GM03348 (cell line): Measurements from ENCODE around the gene DNM3.

Source experiments
- DNase-seq: peaks from one replicate; pipeline ENCODE4 v3.0.0; 2012; ENCODE audit warnings: low spot score

Gene DNM3

DNA sequence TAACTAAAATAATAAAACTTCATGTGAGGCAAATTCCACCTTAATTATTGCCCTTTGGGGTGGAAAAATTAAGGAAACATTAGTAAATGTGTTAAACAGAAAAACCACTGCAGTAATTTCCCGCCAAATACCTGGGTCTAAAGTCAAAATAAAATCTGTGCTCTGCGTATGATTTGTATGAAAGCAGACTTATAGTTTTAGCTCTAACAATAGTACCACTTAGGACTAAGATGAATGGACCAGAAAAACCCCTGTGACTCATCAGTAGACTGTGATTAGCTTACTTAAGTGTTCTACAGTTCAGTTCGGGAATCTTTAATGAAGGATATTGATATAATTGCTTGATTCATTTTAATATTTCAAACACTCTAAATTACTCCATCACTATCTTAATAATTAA, 555.9 kb downstream of the DNM3 start:
- DNase-seq, result no peak

DNA sequence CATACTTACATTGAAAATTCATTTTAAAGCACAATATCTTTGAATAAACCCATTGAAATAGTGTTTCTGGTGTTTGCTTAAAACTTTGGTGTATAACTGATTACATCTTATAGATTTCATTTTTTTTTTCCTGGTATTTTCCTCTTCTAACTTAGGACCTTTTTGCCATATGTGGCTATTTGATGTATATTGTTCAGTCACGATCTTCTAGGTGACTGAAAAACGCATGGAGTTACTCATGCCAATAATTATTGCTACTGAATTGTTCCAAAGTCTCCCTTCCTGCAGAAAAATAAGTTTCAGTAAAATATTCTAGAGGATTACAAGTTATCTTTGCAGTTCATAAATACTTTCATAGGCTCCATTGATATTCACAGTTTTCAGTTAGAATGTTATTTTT, 556.3 kb downstream of the DNM3 start:
- no peak for DNase-seq

DNA sequence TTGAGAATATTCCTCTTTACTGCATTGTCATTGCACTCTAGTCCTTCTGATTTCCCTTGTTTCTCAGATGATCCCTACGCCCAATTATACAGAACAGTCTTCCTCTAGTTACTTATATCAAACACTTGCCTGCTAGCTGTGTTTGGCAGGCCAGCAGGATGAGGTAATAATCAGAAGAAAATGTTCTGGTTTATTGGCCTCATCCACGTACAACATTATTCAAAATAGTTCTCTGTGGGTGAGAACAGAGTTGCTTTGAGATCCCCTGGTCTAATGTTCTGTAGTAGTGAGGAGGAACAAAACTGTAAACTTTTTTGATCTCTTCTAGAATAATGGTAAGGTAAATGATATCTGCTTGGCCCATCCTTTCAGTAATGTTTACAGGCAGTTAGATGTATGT, 556.9 kb downstream of the DNM3 start:
- no peak for DNase-seq

DNA sequence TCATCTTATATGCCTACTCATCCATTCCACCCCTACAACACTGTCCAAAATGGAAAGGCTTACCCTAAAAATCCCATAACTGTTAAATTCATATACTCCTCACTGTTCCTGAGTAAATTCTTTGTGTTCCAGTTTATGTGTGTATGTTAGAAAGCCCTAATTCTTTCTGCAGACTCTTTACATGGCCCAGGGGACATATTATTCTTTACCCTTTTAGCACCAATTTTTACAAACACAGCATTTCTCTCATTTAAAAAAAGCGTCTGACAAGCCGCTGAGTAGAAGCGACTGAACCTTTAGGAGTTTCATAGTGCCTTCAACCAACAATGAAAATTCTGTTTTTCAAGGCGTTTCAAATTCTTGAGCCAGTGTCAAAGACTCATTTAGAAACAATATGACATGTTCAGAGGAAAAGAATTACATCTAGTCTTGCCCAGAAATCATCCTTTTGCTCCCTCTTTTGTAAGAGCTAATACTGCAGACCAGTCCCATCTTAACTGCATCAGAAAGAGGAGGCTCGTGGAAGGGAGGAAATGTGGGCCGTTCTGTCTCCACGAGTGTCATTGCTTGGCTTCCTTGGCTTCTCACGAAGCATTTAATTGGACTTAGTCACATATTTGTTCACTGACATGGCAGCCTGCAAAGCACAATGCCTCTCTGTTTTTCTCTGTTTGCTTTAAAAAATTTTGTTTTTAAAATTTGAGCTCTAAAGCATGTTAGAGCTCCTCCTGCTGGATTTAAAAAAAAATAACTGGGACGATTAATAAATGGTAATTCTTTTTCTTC, 557.9 kb downstream of the DNM3 start:
- peak; percentile 81 for DNase-seq

DNA sequence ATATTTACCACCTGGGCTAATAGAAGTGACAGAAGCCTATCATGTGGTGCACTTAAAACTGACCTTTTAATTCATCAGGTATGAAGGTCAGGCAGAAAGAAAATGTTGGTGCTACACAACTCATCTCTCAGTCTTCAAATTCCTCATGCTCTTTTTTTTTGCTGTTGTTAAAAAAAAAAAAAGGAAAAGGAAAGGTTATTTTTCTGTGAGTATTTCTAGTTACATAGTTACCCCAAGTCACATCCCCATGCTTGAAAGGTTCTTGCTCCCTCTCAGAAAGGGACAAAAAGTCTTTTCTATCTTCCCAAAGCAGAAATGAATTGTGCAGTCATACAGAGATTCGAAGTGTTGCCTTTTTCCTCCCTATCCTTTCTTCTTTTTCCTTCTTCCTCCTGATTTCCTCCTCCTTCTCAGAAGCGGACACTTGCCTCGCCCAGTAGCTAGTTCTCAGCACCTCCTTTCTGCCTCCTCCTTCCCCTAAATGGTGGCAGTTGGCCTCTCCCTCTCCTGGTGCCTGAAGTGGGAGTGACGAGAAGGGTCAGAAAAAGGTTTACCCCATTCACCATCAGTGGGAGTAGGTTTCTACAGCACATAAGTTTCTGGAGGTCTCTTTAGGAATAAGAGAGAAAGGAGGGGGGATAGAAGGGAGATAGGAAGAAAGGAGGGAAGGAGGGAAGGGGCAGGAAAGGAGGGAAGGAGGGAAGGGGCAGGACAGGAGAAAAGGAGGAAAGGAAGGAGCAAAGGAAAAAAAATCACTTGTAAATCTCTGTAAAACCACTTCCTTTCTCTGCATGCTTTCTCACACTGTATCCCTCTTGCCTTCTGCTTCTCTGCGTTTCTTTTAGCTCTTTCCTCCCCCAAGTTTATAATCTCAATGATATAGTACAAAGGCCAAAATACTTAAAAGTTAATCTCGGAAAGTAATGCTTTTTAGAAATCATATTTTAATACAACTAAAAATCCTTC, 558.7 kb downstream of the DNM3 start:
- DNase-seq, result no peak

DNA sequence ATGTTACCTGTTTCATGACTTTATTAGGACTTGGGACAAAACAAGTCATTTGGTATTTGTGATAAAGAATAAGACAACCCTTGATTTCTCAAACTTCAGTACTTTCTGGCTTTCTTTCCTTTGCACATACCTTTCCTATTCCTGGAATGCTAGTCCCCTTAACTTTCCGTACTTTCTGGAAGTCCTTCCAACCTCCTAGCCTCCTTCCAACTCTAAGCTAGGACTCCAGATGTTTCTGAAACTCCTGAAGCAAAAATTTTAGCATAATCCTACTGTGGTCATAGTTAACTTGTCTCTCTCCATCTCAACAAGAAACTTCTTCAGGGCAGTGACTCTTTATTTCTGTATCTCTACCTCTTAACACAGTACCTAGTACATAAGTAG, 559.4 kb downstream of the DNM3 start:
- no peak for DNase-seq

DNA sequence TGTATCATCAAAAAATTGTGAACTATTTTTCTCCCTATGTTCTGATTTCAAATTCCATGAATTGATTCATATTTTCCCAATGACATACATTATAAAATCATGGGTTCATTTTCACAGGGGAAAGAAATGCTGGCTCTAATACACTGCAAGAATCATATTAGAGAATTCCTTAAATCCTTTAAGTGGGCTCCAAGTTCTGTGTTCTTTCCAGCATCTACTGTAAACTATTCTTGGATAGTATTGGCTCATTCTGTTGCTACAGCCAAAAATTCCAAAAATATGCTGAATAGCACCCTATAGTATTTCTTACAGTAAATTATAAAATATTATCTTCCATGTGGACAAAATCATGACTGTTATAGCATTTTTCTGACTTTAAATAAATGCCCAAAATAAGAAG, 560.2 kb downstream of the DNM3 start:
- no peak for DNase-seq

DNA sequence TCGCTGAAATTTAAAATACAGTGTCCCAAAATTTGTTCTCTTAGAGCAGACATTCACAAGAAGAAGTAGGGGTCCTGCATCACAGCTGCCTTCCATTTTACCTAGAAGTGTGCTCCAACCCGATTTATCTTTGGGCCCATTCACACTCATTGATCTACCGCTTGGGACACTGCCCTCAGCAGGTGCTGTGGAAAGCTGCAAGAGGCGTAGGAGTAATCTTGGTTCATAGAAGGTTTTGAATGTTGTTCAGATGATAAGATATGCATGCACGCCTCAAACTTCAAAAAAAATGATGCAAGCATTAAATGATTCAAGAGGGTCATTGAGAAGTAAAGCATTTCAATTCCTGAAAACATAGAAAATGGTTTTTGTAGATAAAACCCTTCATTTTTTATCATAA, 560.6 kb downstream of the DNM3 start:
- DNase-seq, result no peak

DNA sequence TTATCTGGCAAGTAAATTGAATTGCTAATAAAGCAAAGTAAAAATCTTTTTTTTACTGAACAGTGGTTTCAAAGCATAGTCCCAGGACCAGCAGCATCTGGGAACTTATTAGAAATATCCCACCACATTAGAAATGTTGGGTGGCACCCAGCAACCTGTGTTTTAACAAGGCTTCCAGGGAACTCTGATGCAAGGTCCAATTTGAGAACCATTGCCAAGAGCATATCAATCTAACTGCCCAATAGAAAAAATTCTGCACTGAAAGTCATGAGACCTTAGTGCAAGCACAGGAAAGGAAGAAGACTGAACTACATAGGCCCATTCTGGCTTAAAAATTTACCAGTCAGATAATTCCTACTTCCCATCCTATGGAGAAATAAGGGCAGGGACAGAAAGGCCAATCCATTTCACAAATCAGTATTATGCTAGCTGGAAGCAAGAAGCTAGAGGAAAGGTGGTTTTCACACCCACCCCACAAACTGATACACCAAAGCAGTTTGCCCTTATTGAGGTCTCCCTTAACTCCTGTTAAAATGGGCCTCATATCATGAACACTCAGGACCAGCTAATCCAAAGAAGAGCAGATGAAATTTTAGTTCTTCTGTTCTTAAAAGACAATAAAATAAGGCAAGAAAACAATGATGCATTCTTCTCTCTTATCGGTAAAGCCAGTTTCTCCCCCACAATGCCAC, 561.7 kb downstream of the DNM3 start:
- no peak for DNase-seq

DNA sequence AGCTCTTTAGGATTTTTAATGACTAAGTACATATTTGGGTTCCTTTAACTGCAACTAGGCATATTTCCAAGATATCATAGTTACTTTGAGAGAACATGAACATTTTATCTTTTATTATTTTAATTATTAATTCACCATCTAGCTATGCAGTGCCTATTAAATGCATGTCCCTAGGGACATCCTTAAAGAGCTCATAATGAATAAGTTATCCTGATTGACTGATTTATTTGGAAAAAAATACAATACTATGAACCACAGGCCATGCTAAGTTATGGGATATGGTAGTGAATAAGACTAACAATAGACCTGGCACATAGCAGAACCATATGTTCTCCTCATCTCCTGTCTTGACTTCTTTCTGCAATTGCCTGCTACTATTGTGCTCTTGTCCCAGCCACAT, 562.8 kb downstream of the DNM3 start:
- no peak for DNase-seq

DNA sequence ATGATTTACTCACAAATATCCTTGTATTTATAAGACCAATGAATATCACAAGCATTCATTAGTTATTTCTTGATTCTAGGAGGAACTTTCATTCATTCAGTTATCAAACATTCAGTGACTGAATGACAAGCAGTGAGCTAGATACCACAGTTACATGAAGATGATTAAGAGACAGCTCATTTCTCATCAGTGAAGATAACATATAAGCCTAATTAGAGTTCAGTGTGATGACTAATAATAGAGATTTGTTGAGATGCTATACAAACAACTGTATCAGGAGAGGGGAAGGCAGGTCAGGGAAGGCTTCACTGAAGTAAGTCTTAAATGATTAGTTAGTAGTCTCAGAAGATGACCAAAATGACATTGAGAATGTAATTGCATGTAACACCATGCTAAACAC, 564.6 kb downstream of the DNM3 start:
- no peak for DNase-seq

DNA sequence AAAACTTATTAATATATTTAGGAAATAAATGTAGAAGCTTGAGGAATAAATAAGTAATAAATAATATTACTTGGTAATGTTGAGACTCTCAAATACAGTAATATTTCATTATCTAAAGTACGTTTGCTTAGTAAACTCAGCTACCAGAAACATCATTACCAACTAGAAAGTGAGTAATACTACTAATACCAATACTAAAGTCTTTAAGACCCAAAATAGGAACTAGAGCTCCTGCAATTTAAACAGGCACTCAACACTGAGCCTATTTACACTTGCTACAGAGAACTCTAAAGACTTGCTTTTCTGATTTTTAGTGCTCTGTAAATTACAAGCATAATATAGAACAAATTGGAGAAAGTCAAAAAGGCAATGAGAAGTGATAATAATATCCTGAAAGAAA, 565.7 kb downstream of the DNM3 start:
- DNase-seq, result no peak

DNA sequence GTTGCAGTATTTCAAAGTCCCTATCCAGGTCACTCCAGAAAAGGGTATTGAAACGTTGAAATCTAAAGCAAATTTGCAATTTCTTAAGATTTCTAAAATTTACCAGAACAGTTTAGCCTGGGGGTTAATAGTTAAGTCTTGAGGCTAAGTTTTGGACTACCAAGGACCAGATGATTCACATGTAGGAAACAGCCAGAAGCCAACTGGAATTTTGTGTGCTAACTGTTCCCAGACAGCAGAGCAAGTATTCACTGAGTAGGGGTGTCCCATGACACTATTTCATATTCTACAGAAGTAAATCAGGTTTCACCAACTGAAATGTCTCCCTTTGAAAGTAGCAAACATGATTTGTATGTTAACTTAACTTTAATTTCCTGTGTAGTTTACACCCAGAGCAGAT, 567.7 kb downstream of the DNM3 start:
- DNase-seq, result peak; percentile 41

DNA sequence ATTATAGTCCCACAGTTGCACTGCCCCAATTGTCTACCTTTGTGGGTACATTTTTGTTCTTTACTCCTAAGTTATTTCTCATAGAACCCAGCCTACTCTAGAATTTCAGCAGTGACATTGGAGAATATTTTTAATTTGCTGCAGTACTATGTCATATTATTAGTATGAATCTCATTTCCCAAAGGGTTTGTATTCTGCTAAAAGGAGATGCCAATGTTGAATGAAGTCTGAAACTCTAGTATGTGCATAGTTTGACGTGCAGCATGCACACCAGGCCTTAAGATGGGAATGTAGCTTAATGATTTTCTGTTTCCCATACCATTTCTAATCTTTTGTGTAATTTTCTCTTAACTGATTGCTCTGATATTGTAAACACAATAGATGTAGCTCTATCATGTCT, 568.7 kb downstream of the DNM3 start:
- DNase-seq, result no peak

DNA sequence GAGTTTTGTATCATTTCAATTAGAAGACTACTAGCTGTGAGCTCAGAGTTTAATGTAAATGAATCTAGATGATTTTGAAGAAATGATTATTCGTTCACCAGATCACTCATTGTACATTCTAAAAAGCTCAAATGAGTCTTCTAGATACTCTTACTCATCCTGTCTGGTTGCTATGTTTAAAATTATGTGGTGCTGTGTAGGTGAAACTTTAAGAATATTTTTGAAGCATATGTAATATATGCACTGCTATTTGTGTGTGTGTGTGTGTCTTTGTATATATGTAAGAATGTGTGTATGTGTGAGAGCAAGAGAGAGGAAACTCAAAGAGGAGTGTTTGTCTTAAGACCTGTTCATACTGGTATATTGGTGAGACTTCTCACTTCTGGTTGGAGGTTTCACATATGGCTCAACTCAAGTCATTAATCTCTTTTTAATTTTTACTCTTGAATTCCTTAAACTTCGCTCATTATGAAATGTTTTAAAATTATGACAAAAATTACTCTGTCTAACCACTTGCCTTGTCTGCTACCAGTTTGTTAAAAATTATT, 570.6 kb downstream of the DNM3 start:
- DNase-seq, result no peak

DNA sequence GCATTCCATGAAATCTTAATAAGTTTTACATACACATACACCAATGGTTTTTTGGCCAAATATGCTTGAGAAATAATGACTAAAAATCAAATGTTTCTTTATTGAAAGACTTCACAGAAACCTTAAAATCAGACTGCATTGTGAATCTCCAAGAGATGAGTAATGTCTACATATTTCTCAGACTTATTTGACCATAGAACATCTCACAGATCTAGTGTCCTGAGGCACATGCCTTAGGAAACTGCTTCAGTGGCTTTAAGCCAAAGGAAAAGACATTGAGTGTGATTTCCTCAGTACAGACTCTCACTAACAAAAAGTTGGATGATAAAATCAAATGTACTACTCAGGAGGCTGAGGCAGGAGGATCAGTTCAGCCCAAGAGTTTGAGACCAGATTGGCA, 573.0 kb downstream of the DNM3 start:
- peak; percentile 49 for DNase-seq

DNA sequence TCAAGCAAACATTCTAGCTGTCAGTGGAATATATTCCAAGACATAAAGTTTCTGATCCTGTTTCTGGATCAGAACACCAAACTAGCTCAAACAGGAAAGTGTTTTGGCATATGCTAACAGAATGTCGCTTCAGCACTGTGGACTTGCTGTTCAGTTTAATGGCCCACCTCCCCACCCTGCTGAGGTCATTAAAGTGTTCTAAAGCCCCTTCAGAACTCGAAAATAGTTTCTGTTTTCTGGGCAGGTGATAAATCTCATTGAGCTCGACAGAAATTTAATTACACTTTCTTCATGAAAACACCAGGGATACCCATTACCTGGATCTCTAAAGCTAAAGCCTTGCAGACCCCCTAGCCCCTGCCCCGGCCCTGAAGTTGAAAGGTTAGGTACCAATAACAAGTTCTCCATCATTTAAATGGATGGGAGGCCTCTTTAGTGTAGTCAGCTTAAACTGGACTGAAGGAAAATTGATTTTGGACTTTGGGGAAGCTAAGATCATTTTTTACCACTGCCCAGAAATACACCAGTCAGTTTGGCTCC, 575.3 kb downstream of the DNM3 start:
- no peak for DNase-seq

DNA sequence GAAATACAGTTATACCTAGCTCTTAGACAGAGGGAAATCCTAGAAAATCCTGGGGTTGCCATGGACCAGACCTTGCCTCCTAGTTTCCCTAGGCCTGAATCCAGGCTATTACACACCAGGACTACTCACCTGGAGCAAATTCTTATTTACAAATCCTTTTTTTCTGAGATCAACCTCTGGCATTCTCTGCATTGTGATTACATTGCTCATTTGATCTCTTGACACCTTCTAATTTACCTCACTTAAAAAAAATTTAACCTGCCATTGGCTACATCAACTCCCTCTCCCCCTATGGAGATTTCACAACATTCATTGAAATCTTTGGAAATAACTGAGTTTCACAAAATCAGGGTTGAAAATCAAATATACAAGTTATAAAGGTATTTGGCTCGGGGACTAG, 576.3 kb downstream of the DNM3 start:
- DNase-seq, result no peak

DNA sequence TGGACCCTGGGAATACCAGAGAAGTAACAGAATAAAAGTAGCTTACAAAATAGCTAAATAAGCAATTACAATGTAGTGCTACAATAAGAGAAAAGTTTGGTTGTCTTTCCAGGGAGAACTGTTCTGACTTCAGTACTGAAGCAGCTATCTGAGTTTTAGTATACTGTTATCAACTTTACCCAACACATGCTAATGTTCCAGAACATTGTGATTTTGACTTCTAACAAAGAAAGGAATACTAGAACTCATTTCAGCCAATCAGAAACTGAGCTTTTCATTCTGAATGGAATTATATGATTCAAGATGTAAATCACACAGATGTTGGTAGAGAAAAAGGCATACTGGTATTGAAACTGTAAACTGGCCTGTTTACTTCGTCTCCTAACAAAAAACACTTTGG, 579.1 kb downstream of the DNM3 start, which contains the start of gene C1orf105:
Gene C1orf105, plus strand, starts transcription at position 301 of the 400 bp plus-strand sequence. CDS start 201 bp downstream, outside the sequence.
- no peak for DNase-seq

DNA sequence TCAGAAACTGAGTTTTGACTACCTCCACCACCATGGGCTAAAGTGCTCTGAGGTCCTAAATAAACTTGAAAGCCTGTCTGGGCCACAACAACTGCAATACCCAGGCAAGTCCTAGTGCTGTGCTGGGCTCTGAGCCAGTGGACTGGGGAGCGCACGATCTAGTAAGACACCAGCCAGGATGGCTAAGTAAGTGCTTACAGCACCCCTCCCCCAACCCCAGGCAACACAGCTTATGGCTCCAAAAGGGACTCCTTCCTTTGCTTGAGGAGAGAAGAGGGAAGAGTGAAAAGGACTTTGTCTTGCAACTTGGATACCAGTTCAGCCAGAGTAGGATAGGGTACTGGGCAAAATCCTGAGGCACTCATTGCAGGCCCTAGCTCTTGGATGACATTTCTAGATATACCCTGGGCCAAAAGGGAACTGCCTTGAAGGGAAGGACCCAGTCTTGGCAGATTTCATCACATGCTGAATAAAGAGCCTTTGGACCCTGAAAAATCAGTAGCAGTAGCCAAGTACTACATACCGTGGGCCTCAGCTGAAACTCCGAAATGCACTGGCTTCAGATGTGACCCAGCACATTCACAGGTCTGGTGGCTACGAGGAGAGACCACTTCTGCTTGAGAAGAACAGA, 580.8 kb downstream of the DNM3 start:
- no peak for DNase-seq

DNA sequence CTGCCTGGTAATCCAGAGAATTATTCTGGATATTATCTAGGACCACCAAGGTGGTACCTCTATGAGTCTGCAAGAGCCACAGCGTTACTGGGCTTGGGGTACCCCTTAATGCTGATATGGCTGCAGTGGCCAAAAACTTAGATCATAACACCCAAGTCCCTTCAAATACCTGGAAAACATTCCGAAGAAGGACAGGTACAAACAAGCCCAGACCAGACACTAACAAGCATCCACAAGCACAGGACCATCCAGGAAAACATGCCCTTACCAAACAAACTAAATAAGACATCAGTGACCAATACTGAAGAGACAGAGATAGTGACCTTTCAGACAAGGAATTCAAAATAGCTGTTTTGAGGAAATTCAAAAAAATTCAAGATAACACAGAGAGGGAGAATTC, 582.0 kb downstream of the DNM3 start:
- DNase-seq, result no peak

DNA sequence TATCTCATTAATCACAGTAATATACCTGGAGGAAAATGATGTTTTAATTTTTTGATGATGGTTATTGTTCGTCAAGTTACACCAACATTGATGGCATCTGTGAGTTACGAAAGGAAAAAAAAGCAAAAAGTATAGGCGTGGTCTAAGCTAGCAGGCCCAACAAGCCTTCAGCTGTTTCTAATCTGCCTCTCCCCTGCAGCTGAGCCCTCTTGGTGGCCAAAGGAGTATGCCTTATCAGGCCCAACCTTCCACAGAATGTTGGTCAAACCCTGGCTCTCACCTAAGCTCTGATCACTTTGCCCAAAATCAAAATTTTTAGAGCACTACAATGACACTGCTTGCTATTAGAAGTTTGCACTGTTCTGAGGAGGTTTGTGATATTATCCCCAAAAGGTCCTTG, 584.0 kb downstream of the DNM3 start:
- no peak for DNase-seq
